T-cell (primary cell): Measurements from ENCODE around the gene MYO1H. TPM values are rescaled to one million over a fixed set of nuclear protein-coding genes. Genes with fewer than 3 reads are reported as not detected.

Experiments used
- ATAC-seq, 4 experiments: fragments of 200-7000 bp in 3 of 4; fragments of 150-1000 bp in 1 of 4; cut with Tn5 transposase; replicated peaks in 1 of 4; 1 replicate in 3 of 4; 2 replicates in 1 of 4; pipeline ENCODE4 v1.10.0; 2021; ENCODE audit warnings: moderate library complexity in 3 of 4, mild to moderate bottlenecking in 2 of 4, moderate number of reproducible peaks in 1 of 4
- CTCF ChIA-PET, 2 donors: fragments of 300-600 bp; sonication (Branson Sonifier 250); formaldehyde crosslinking; loops; one replicate each; lab custom pipeline; 2022; ENCODE audit warnings: antibody characterized with exemption in 2 of 2; lab: Charles Lee
- POLR2A ChIA-PET, 2 donors: fragments of 300-600 bp; sonication (Branson Sonifier 250); formaldehyde crosslinking; loops; one replicate each; lab custom pipeline; 2022; ENCODE audit warnings: antibody characterized with exemption in 2 of 2; lab: Charles Lee
- DNase-seq, 35 experiments: peaks; one replicate each; pipeline versions ENCODE4 v3.0.0 to v3.0.0-alpha.2; 2013 to 2023
- H3K27ac ChIP-seq: one replicate; pipeline ENCODE4 v1.5.1; 2013; ENCODE audit warnings: low read length
- H3K27me3 ChIP-seq, 2 experiments: replicated peaks in 1 of 2; 1 replicate in 1 of 2; 2 replicates in 1 of 2; pipeline versions ENCODE4 v1.6.1 to v1.7.0; 2013; ENCODE audit warnings: low read length in 1 of 2, mixed read lengths in 1 of 2; ENCODE audit not compliant: control insufficient read depth in 2 of 2, insufficient read depth in 2 of 2; ENCODE audit errors: extremely low read depth in 1 of 2
- H3K36me3 ChIP-seq, 2 donors: 1 replicate in 1 of 2; 2 replicates in 1 of 2; pipeline versions ENCODE4 v1.6.1 to v1.7.0; 2013; ENCODE audit warnings: low read length in 1 of 2; ENCODE audit not compliant: control insufficient read depth in 2 of 2, insufficient read depth in 1 of 2; ENCODE audit errors: extremely low read depth in 1 of 2
- H3K4me1 ChIP-seq, 2 experiments: 1 replicate in 1 of 2; 2 replicates in 1 of 2; pipeline versions ENCODE4 v1.6.1 to v1.7.0; 2013; ENCODE audit warnings: low read length in 2 of 2, mixed read lengths in 1 of 2; ENCODE audit not compliant: insufficient read depth in 2 of 2, control insufficient read depth in 1 of 2; ENCODE audit errors: extremely low read depth in 1 of 2
- H3K4me3 ChIP-seq, 2 donors: 1 replicate in 1 of 2; 2 replicates in 1 of 2; pipeline versions ENCODE4 v1.5.1 to v1.7.0; 2013; ENCODE audit warnings: mild to moderate bottlenecking in 2 of 2, low read length in 1 of 2, moderate library complexity in 1 of 2; ENCODE audit not compliant: control insufficient read depth in 1 of 2; ENCODE audit errors: extremely low read depth in 1 of 2
- H3K9me3 ChIP-seq: 2 replicates; pipeline ENCODE4 v1.7.0; 2013
- H3K27ac Mint-ChIP-seq, 2 donors: one replicate each; pipeline ENCODE4 v1.8.0; 2020 to 2021; ENCODE audit warnings: mild to moderate bottlenecking in 2 of 2, mixed read lengths in 2 of 2
- H3K27me3 Mint-ChIP-seq, 2 donors: one replicate each; pipeline ENCODE4 v1.8.0; 2021 to 2022; ENCODE audit warnings: mixed read lengths in 2 of 2
- H3K36me3 Mint-ChIP-seq: one replicate; pipeline ENCODE4 v1.8.0; 2021; ENCODE audit warnings: mixed read lengths
- H3K4me1 Mint-ChIP-seq, 3 donors: one replicate each; pipeline ENCODE4 v1.8.0; 2020 to 2022; ENCODE audit warnings: mixed read lengths in 3 of 3, mild to moderate bottlenecking in 1 of 3
- H3K4me3 Mint-ChIP-seq, 3 donors: one replicate each; pipeline ENCODE4 v1.8.0; 2020 to 2022; ENCODE audit warnings: mild to moderate bottlenecking in 3 of 3, mixed read lengths in 3 of 3, moderate library complexity in 3 of 3
- H3K9me3 Mint-ChIP-seq, 3 donors: one replicate each; pipeline ENCODE4 v1.8.0; 2020 to 2022; ENCODE audit warnings: mixed read lengths in 3 of 3
- WGBS: methylation state at CpG from one replicate; pipeline ENCODE4 v1.1.5; 2013; ENCODE audit warnings: missing lambda C conversion rate; ENCODE audit not compliant: insufficient coverage; 5-methylcytosine and 5-hydroxymethylcytosine counted together
- total RNA-seq, 35 experiments: library from RNA in 6 of 35; stranded (reverse) in 6 of 35; fragments of 120-200 nt in 1 of 35; gene quantifications; one replicate each; pipeline versions ENCODE4 v1.2.1 to v1.2.4 and lab custom pipeline; 2013 to 2026

Gene MYO1H
- total RNA-seq, 5 donors from 2014 or later (not counting 1 experiment from before 2014, with no cell fraction given), result not detected

DNA sequence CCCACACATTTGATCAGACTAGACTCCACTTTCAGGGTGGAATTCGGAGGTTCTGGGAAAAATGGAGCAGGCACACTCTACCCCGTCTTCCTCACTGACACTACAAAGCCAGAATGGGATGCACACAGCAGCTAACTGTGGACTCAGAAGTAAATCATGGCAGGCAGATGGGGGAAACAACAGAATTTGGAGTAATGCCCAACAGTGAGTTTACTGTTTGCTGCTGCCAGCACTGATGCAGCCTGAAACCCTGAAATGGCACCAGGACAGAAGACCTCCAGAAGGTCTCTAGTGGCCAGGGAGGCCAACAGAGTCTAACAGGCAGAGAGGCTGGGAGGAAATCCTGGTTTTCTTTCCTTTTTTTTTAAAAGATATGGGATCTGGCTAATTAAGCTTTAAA, 104.8 kb downstream of the MYO1H start:
- CTCF ChIA-PET, result no interaction called here
- H3K4me3 Mint-ChIP-seq, result no peak overlapping the region
- peaks cover 53% of the 10 kb centered on the region for H3K36me3 Mint-ChIP-seq
- no peak overlapping the region for H3K27ac Mint-ChIP-seq
- Histone ChIP-seq H3K27ac (no peak overlapping the region), H3K9me3 (no peaks in the 10 kb centered on the region), H3K4me3 (no peak overlapping the region), H3K27me3 (no peaks in the 10 kb centered on the region), H3K4me1 (peaks cover 0 to 8% of the 10 kb centered on the region in 2 experiments), H3K36me3 (peaks cover 14 to 80% of the 10 kb centered on the region in 2 donors)
- POLR2A ChIA-PET, result interaction anchor here in 1 of 2 donors (0.5 to 0.6 kb wide), 2 partner anchors 15 to 20 kb away, joined by 4 read pairs; no protein-coding TSS in a partner anchor
- DNase-seq, result no peak
- no peak for ATAC-seq
- peaks cover 0 to 3% (median 0%) of the 10 kb centered on the region in 3 donors for H3K4me1 Mint-ChIP-seq
- no peaks in the 10 kb centered on the region for H3K9me3 Mint-ChIP-seq
- no CpG with 5 or more reads among the region's 2 CpGs for WGBS
- H3K27me3 Mint-ChIP-seq, result no peaks in the 10 kb centered on the region

DNA sequence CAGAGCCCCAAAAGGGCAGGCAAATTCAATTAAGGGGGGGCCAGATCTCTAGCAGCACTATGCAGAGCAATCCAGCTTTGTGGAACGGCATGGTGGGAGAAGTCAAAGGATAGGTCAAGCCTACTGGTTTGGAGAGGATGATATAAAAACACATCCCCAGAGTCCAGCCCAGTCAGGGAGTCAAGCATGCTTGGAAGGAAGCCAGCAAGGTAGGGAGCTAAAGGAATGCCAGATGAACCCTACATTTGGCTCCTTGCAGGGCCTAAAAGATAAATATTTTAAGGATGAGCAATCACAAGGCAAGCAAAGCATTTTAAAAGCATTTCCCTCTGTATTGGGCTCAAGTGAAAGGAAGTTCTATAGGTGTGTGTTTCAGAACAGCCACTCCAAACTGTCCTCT, 108.0 kb downstream of the MYO1H start:
- no peak overlapping the region for H3K4me3 Mint-ChIP-seq
- CTCF ChIA-PET, result no interaction called here
- H3K4me1 ChIP-seq, result peaks cover 0 to 5% of the 10 kb centered on the region in 2 experiments
- no peaks in the 10 kb centered on the region for H3K9me3 Mint-ChIP-seq
- WGBS, result no CpG with 5 or more reads among the region's 1 CpG
- H3K27me3 ChIP-seq, result no peaks in the 10 kb centered on the region
- ATAC-seq (no peak), DNase-seq (no peak)
- no peaks in the 10 kb centered on the region for H3K9me3 ChIP-seq
- H3K36me3 ChIP-seq, result peaks cover 15 to 78% of the 10 kb centered on the region in 2 donors
- H3K27ac ChIP-seq, result no peak overlapping the region
- POLR2A ChIA-PET, result no interaction called here
- H3K36me3 Mint-ChIP-seq, result peaks cover 54% of the 10 kb centered on the region
- no peaks in the 10 kb centered on the region for H3K27me3 Mint-ChIP-seq
- H3K27ac Mint-ChIP-seq, result no peak overlapping the region
- H3K4me1 Mint-ChIP-seq, result peaks cover 0 to 11% (median 0%) of the 10 kb centered on the region in 3 donors
- H3K4me3 ChIP-seq, result no peak overlapping the region

DNA sequence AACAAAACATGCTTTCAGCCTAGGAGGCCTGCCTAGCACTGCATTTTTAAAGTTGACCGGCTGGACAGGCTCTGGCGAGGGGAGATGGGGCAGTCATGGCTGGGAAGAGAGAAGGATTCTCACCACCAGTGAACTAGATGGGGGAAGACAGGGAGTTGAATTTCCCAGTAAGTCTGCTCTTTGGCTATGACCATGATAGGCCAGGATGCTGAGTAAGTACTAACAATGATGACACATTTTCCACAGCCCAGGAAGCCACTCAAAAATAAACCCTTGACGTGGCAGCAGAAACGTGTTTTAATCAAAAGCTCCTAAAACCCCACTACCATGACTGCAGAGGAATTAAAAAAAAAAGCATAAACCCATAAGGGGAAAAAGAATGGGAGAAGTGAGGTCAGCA, 110.4 kb downstream of the MYO1H start:
- POLR2A ChIA-PET, result no interaction called here
- Mint-ChIP-seq H3K4me1 (peaks cover 14 to 29% (median 19%) of the 10 kb centered on the region in 3 donors), H3K9me3 (no peaks in the 10 kb centered on the region), H3K4me3 (no peak overlapping the region), H3K36me3 (peaks cover 43% of the 10 kb centered on the region), H3K27ac (no peak overlapping the region), H3K27me3 (no peaks in the 10 kb centered on the region)
- DNase-seq (no peak), ATAC-seq (no peak)
- H3K27me3 ChIP-seq, result no peaks in the 10 kb centered on the region
- CTCF ChIA-PET, result no interaction called here
- WGBS, result 100% methylated on average over 2 of the region's 4 CpGs
- H3K4me1 ChIP-seq, result peaks cover 11 to 25% of the 10 kb centered on the region in 2 experiments
- H3K9me3 ChIP-seq, result no peaks in the 10 kb centered on the region
- no peak overlapping the region for H3K4me3 ChIP-seq
- no peak overlapping the region for H3K27ac ChIP-seq
- H3K36me3 ChIP-seq, result peaks cover 11 to 63% of the 10 kb centered on the region in 2 donors

DNA sequence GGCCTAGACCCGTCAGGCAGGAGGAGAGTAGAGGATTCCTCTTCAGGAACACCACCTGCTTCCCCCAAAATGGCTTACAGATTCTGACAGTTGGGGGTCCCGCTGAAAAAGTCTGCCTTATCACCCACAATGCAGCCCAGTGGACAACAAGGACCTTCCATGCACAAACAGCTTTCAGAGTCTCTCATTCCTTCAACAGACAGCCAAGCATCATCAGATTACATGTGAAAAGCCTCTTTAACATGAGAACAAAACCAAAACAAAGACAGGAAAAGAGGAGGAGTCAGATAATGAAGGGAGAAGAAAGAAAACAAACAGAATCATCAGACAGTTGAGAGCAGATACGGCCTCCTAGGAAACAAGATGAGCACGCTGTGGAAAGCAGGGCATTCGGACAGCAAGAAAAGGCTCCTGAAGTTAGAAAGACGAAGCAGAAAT, 111.1 kb downstream of the MYO1H start:
- H3K9me3 ChIP-seq, result no peaks in the 10 kb centered on the region
- DNase-seq (no peak), ATAC-seq (no peak)
- Mint-ChIP-seq H3K9me3 (no peaks in the 10 kb centered on the region), H3K36me3 (peaks cover 43% of the 10 kb centered on the region), H3K4me1 (peaks cover 21 to 36% (median 27%) of the 10 kb centered on the region in 3 donors), H3K4me3 (no peak overlapping the region), H3K27ac (no peak overlapping the region), H3K27me3 (no peaks in the 10 kb centered on the region)
- no peak overlapping the region for H3K27ac ChIP-seq
- ChIA-PET POLR2A (no interaction called here), CTCF (no interaction called here)
- 83% methylated on average over 1 of the region's 6 CpGs for WGBS
- peaks cover 17 to 32% of the 10 kb centered on the region in 2 experiments for H3K4me1 ChIP-seq
- H3K4me3 ChIP-seq, result no peak overlapping the region
- no peaks in the 10 kb centered on the region for H3K27me3 ChIP-seq
- H3K36me3 ChIP-seq, result peaks cover 11 to 58% of the 10 kb centered on the region in 2 donors

DNA sequence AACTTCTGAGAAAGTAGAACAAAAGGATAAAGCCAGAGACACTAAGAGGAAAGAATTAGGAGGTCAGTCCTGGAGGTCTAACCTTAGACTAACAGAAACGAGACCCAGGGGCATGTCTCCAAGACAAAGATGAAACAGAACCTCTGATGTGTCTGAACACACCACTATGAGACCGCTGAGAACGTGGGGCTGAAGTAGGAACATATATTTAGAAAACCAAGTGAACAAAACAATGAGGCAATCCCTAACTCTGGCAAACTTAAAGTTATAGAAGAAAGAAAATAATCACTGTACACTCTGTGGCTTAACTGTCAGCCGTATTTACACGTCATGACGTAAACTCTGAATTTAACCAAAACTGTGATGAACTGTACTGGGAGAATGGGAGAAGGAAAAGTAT, 111.5 kb downstream of the MYO1H start:
- Mint-ChIP-seq H3K27me3 (no peaks in the 10 kb centered on the region), H3K4me3 (no peak overlapping the region), H3K9me3 (no peaks in the 10 kb centered on the region), H3K27ac (no peak overlapping the region), H3K36me3 (peaks cover 43% of the 10 kb centered on the region), H3K4me1 (peaks cover 26 to 41% (median 31%) of the 10 kb centered on the region in 3 donors)
- H3K4me3 ChIP-seq, result no peak overlapping the region
- H3K9me3 ChIP-seq, result no peaks in the 10 kb centered on the region
- ATAC-seq, result no peak
- whole genome bisulfite sequencing, result 93% methylated on average over 3 of the region's 6 CpGs
- DNase-seq, result no peak
- no peaks in the 10 kb centered on the region for H3K27me3 ChIP-seq
- H3K36me3 ChIP-seq, result peaks cover 11 to 54% of the 10 kb centered on the region in 2 donors
- peaks cover 17 to 33% of the 10 kb centered on the region in 2 experiments for H3K4me1 ChIP-seq
- CTCF ChIA-PET, result no interaction called here
- POLR2A ChIA-PET, result interaction anchor here in 1 of 2 donors (0.7 kb wide), 1 partner anchor 12 kb away, joined by 3 read pairs; no protein-coding TSS in a partner anchor
- no peak overlapping the region for H3K27ac ChIP-seq

DNA sequence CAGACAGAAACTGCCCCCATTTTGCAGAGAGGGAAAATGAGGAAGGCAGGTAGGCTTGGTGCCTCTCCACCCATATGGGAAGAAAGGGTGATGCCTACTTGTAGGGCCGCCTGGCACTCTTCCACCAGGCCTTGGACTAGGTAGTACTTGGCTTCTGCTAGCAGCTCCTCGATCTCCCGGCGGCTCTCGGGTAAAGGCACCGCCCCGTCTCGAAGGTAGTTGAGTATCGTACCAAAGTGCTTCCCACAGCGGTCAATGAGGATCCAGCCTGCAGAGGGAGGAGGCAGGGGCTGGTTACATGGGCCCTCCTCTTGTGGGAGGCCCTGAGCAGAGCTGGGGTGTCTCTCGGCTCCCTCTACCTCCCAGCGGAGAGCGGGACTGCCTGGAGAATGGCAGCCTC, 112.8 kb downstream of the MYO1H start:
- H3K9me3 Mint-ChIP-seq, result no peaks in the 10 kb centered on the region
- no peak for DNase-seq
- H3K27me3 ChIP-seq, result no peaks in the 10 kb centered on the region
- no peaks in the 10 kb centered on the region for H3K27me3 Mint-ChIP-seq
- no peak overlapping the region for H3K27ac ChIP-seq
- peaks cover 43% of the 10 kb centered on the region for H3K36me3 Mint-ChIP-seq
- H3K4me1 Mint-ChIP-seq, result peaks cover 39 to 54% (median 43%) of the 10 kb centered on the region in 3 donors
- H3K36me3 ChIP-seq, result peaks cover 9 to 53% of the 10 kb centered on the region in 2 donors
- no peak overlapping the region for H3K4me3 Mint-ChIP-seq
- ChIA-PET CTCF (no interaction called here), POLR2A (no interaction called here)
- H3K4me3 ChIP-seq, result no peak overlapping the region
- H3K27ac Mint-ChIP-seq, result no peak overlapping the region
- ATAC-seq, result no peak
- H3K9me3 ChIP-seq, result no peaks in the 10 kb centered on the region
- WGBS, result 92% methylated on average over 11 of the region's 13 CpGs
- H3K4me1 ChIP-seq, result peaks cover 17 to 33% of the 10 kb centered on the region in 2 experiments
